Measurements from ENCODE around the gene FNDC3B.

Gene FNDC3B

DNA sequence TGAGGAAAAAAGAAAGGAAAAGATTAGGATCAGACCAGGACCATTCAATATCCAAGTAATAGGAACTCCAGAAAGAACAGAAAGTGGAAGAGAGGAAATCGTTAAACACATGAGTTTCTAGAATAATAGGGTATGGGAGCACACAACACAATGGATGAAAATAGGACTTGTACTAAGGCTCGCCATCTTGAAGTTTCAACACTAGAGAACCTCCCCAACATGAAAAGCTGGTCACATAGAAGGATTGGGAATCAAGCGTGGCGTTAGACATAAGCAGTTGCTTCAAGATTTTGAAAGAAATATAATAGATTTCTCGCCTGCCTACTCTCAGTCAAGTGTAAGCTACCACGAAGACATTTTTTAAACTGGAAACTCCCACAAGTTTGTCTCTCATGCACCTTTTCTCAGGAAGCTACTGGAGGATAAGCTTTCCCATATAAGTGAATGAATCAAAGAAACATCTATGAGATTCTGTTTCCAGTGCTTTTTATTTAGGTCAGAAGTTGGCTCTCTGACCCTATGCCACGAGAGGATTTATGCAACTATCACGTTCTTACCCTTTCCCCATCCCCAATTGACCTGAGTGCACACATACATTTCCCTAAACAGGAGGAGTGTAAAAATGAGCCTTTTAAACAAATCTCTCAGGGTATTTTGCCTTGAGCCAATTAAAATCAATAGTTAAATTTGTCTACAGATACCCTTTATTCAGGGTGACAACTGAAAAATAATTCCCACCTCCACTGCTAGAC is 363.7 kb downstream of the FNDC3B start:
- no peak for DNase-seq (ENCODE audit: low read depth)

- no peak for DNase-seq (ENCODE audit: low read depth)
Measured at GRCh38 chr3:172404237-172404962, 365.0 kb downstream of the FNDC3B start.

GRCh38 chr3:172405914-172406313 is 366.5 kb downstream of the FNDC3B start:
- no peak for DNase-seq (ENCODE audit: low read depth)

DNA sequence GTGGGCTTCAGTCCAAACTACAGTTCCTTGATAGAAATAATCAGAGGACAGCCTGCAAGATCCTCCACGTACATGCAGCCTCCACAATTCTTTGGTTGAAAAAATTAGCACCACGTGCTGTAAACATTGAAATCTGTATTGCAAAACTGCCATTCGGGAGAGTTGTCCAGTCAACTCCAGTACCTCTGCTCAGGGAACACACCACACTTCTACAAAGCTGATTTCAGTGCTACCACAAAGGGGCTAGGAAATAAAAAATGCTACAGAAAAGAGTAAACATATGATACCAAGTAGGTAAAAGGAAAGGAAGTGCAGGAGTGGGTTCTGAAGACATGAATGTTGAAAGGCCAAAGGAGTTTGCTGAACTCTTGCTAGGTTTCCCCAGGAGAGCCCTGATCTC is 368.5 kb downstream of the FNDC3B start:
- DNase-seq (ENCODE audit: low read depth) = no peak

DNA sequence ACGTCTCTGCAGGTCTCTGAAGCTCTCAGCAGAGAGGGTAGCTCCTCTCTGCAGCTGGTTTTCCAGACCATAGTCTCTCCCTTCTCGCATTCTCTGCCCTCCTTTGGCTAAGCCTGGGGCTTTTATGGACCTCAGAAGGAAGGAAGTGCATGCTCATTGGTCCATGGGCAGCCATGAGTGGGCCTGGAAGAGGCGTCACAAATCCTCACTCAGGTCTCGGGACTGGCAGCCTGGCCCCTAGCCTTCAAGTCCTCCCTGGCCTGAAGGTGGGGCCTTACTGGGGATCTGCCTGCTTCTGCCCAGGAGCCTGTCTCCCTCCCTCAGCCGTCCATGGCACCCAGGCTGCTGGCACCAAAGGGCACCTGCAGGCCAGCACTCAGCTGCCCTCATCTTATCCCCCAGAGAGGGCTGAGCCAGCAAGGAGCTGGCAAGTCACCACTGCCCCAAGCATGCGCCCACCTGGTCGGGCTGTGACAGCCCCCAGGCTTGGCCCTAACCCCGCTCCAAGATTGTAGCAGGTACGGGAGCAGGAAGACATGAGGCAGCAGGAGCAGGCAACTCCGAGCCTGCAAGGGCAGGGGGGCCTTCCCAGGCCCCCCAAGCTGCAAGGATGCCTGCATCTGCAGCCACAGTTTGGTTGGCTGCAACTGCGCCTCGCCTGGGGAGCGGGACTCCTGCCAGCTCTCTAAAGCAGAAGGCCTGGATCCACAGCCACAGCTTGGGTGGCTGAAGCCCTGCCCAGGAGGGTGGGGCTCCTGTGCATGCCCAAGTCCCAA is 371.5 kb downstream of the FNDC3B start:
- no peak for DNase-seq (ENCODE audit: low read depth)

GRCh38 chr3:172411478-172411947 is 372.1 kb downstream of the FNDC3B start:
- DNase-seq (ENCODE audit: low read depth) = no peak

- DNase-seq (ENCODE audit: low read depth) = no peak
Measured at GRCh38 chr3:172415323-172415722, 375.9 kb downstream of the FNDC3B start.

- no peak for DNase-seq (ENCODE audit: low read depth)
Measured at GRCh38 chr3:172437713-172438112, 398.3 kb downstream of the FNDC3B start.

DNA sequence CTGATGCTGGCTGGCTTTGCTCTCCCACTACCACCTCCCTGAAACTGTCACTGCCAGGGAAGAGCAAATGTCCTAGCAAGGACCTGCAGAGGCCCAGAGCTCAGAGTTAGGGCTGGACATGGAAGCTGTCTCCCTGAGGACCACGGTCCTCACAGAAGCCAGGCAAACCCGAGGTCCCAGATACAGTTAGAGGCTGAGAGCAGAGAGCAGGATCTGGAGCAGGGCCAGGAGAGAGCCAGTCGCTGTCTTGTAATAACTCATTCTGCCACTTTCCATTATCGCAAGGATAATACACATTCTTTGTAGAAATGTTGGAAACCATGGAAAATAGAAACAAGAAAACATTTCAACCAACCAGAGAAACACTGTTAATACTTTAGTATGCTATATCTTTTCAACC is 398.8 kb downstream of the FNDC3B start:
- no peak for DNase-seq (ENCODE audit: low read depth)

DNA sequence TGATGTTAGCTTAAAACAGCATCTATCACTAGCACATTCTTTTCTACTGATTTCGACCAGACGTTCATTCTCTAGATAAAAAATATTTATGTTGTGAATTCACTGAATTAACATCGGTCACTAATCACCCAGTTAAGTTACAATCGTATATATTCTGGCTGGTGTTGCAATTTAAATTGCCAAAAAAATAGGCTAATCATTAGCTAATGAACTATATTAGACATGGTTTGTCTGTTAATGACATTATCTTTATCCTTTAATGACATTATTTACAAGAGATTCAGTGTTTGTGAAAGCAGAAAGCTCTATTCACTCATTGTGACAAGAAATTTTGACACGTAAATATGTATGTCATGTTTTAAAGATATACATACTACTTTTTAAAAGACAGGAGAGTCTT is 402.2 kb downstream of the FNDC3B start:
- DNase-seq (ENCODE audit: low read depth) = no peak

GRCh38 chr3:172442606-172443005 is 403.2 kb downstream of the FNDC3B start:
- no peak for DNase-seq (ENCODE audit: low read depth)

DNA sequence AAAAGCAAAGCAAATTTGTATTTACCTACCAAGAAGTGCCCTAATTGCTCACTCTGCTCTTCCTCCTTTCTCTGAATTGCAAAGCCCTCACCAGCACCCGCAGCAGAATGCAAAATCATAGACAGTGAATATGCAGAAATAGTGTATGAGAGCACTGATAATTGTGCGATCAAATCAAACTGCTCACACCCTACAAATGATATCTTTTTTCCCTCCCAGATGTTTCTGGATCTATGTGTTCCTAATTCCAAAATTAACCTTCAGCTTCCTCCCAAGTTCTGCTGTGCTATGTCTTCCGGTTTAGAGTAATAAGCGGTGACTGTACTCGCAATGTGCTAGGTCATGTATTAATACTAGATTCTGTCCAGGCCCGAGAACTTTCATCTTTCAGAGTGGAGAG is 405.4 kb downstream of the FNDC3B start:
- DNase-seq (ENCODE audit: low read depth) = no peak

- DNase-seq (ENCODE audit: low read depth) = no peak
Measured at GRCh38 chr3:172446198-172446597, 406.8 kb downstream of the FNDC3B start.

DNA sequence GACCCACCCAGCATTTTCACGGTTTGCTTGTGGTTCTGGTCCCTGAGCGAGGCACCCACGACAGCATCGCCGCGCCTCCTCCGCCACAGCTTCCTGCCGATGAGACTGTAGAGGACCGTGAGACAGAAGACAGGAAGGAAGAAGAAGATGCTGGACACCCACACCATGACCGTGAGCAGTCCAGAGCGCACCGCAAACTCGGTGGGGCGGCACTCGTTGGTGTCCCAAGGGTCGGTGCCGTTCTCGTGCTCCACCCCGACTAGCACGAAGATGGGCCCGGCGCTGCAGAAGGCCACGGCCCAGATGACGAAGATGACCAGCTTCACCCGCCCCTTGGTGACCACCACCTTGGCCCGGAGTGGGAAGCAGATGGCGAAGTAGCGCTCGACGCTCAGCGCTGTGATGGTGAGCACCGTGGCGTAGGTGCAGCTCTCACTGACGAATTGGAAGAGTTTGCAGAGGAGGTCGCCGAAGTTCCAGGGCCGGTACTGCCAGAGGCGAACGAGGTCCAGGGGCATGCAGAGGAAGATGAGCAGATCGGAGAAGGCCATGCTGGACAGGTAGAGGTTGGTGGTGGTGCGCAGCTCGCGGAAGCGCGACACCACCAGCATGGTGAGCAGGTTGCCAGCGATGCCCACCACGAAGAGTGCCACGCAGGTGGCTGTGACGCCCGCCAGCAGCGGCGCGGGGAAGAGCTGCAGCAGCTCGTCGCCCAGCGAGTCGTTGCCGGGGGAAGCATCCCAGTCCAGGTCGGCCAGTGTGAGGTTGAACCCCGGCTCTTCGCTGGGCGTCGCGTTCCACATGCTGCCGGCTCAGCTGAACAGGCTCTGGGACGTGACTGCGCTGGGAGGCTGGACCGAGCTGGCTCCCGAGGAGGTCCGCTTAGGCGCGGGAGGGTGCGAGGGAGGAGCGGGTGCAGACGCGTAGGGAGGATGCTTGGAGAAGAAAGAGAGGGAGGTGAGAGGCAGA is 408.5 kb downstream of the FNDC3B start, which contains the start of gene GHSR:
Gene GHSR (minus strand): TSS at position 846 of the 969 bp plus-strand sequence. CDS start 43 bp downstream, at position 803.
- no peak for DNase-seq (ENCODE audit: low read depth)

- DNase-seq (ENCODE audit: low read depth) = no peak
Measured at GRCh38 chr3:172448661-172449465, 409.5 kb downstream of the FNDC3B start.

GRCh38 chr3:172449466-172450149 is 410.2 kb downstream of the FNDC3B start:
- no peak for DNase-seq (ENCODE audit: low read depth)

Measured in activated T-cell treated with anti-CD3 and anti-CD28 coated beads for 48 hours (primary cell).